ENCODE results near the gene ZMAT3. TPM values are rescaled to one million over a fixed set of nuclear protein-coding genes. Genes with fewer than 3 reads are reported as not detected.
"Not testable (repeated sequence)": the region's sequence is repeated elsewhere in the genome, so short reads cannot be mapped to it uniquely, and the experiment has no call there.

ZMAT3 gene
- polyA plus RNA-seq (2013, experiment 1 of 2): 74.4 TPM
- 72.6 TPM for polyA plus RNA-seq (2013, experiment 2 of 2)

GRCh38 chr3:179071323-179072099 is at the start of gene ZMAT3:
Gene ZMAT3, minus strand, starts transcription at chr3:179071809. Its CDS starts 4,057 bp downstream, at chr3:179067752.
- peak within 1 kb of the TSS in 1 of 2 experiments; percentile 99 for H3K23ac ChIP-seq (ENCODE audit: low read length in 2 of 2)
- H4K8ac ChIP-seq (ENCODE audit: low read length): peak within 1 kb of the TSS; percentile 96
- peak within 1 kb of the TSS; percentile 89 for H4K91ac ChIP-seq (ENCODE audit: low read length)
- peak; percentile 87 for DNase-seq
- peaks cover 5 to 23% of the 10 kb centered on the region in 2 experiments for H3K36me3 ChIP-seq (ENCODE audit: control insufficient read depth in 1 of 2, insufficient read depth in 2 of 2, low read depth in 1 of 2, low read length in 2 of 2)
- no peaks in the 10 kb centered on the region for H3K27me3 ChIP-seq (ENCODE audit: control insufficient read depth in 1 of 2, insufficient read depth in 1 of 2, low read length in 2 of 2)
- no peaks in the 10 kb centered on the region for H3K9me3 ChIP-seq (ENCODE audit: control insufficient read depth, low read length)
- peak within 1 kb of the TSS; percentile 46 to 96 for H2BK12ac ChIP-seq (ENCODE audit: low read length in 2 of 2)
- H2AFZ ChIP-seq (ENCODE audit: low read depth, low read length): peak within 1 kb of the TSS; percentile 54
- peak within 1 kb of the TSS; percentile 98 for H3K9ac ChIP-seq (ENCODE audit: low read length)
- H2BK120ac ChIP-seq (ENCODE audit: low read depth, low read length): peak within 1 kb of the TSS; percentile 42
- peaks cover 1% of the 10 kb centered on the region for H3K79me1 ChIP-seq (replicated peaks; ENCODE audit: low read length, poor library complexity, severe bottlenecking)
- under 1% methylated on average over 80 of the region's 80 CpGs for WGBS
- peak within 1 kb of the TSS; percentile 3 for H2AK5ac ChIP-seq (ENCODE audit: low read length, severe bottlenecking)
- H3K14ac ChIP-seq (ENCODE audit: low read length in 2 of 2): peak within 1 kb of the TSS in 1 of 2 experiments; percentile 99
- peak within 1 kb of the TSS; percentile 95 to 98 for H3K18ac ChIP-seq (ENCODE audit: low read depth in 1 of 2, low read length in 2 of 2)
- H3K4me2 ChIP-seq (ENCODE audit: low read length, poor library complexity, severe bottlenecking): peak within 1 kb of the TSS; percentile 90
- peak within 1 kb of the TSS; percentile 86 for H2BK5ac ChIP-seq (ENCODE audit: low read depth, low read length, poor library complexity, severe bottlenecking)
- peak within 1 kb of the TSS; percentile 94 to 99 for H3K4me3 ChIP-seq (ENCODE audit: insufficient read depth in 1 of 2, low read depth in 1 of 2, low read length in 2 of 2)
- peak within 1 kb of the TSS; percentile 92 for H3K27ac ChIP-seq (ENCODE audit: low read length, poor library complexity, severe bottlenecking)
- H3K4me1 ChIP-seq (ENCODE audit: control insufficient read depth, insufficient read depth, low read depth, low read length): peaks cover 12% of the 10 kb centered on the region
- H3K4ac ChIP-seq (ENCODE audit: low read depth in 1 of 2, low read length in 2 of 2): peak within 1 kb of the TSS; percentile 71 to 87
- H2BK15ac ChIP-seq (ENCODE audit: low read depth, poor library complexity, severe bottlenecking): peak within 1 kb of the TSS; percentile 67

DNA sequence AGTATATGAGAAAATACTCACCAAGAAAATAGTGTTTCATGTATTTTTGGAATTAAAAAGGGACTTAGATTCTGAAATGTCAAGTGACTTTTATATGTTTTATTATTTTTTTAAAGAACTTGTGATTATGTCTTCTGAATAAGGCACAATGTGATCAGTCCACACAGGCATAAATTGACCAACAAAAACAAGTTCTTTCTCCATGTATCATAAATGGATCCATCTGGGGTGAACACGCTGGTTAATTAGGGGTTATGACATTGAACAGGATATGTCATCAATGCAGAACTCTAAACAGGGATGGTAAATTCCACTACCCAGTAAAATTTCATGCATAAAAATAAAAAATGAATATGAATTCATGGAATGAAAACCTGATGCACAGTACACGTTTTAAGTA is 45.2 kb upstream of the ZMAT3 start:
- no peak overlapping the region for H3K23ac ChIP-seq (ENCODE audit: low read length in 2 of 2)
- H4K8ac ChIP-seq (ENCODE audit: low read length): no peak overlapping the region
- H3K36me3 ChIP-seq (ENCODE audit: control insufficient read depth in 1 of 2, insufficient read depth in 2 of 2, low read depth in 1 of 2, low read length in 2 of 2): no peaks in the 10 kb centered on the region
- H3K27me3 ChIP-seq (ENCODE audit: control insufficient read depth in 1 of 2, insufficient read depth in 1 of 2, low read length in 2 of 2): no peaks in the 10 kb centered on the region
- no peak overlapping the region for H2BK5ac ChIP-seq (ENCODE audit: low read depth, low read length, poor library complexity, severe bottlenecking)
- H2BK12ac ChIP-seq (ENCODE audit: low read length in 2 of 2): no peak overlapping the region
- WGBS: no CpG with 5 or more reads among the region's 2 CpGs
- no peak overlapping the region for H3K18ac ChIP-seq (ENCODE audit: low read depth in 1 of 2, low read length in 2 of 2)
- H3K4me1 ChIP-seq (ENCODE audit: control insufficient read depth, insufficient read depth, low read depth, low read length): no peaks in the 10 kb centered on the region
- no peak for DNase-seq
- no peak overlapping the region for H3K4me2 ChIP-seq (ENCODE audit: low read length, poor library complexity, severe bottlenecking)
- H2AFZ ChIP-seq (ENCODE audit: low read depth, low read length): no peak overlapping the region
- H2BK15ac ChIP-seq (ENCODE audit: low read depth, poor library complexity, severe bottlenecking): no peak overlapping the region
- no peak overlapping the region for H4K91ac ChIP-seq (ENCODE audit: low read length)
- no peak overlapping the region for H2AK5ac ChIP-seq (ENCODE audit: low read length, severe bottlenecking)
- no peak overlapping the region for H3K27ac ChIP-seq (ENCODE audit: low read length, poor library complexity, severe bottlenecking)
- H3K4ac ChIP-seq (ENCODE audit: low read depth in 1 of 2, low read length in 2 of 2): no peak overlapping the region
- H3K9me3 ChIP-seq (ENCODE audit: control insufficient read depth, low read length): no peaks in the 10 kb centered on the region
- no peak overlapping the region for H3K14ac ChIP-seq (ENCODE audit: low read length in 2 of 2)
- no peak overlapping the region for H2BK120ac ChIP-seq (ENCODE audit: low read depth, low read length)
- H3K79me1 ChIP-seq (replicated peaks; ENCODE audit: low read length, poor library complexity, severe bottlenecking): no peaks in the 10 kb centered on the region
- H3K4me3 ChIP-seq (ENCODE audit: insufficient read depth in 1 of 2, low read depth in 1 of 2, low read length in 2 of 2): no peak overlapping the region
- H3K9ac ChIP-seq (ENCODE audit: low read length): no peak overlapping the region

DNA sequence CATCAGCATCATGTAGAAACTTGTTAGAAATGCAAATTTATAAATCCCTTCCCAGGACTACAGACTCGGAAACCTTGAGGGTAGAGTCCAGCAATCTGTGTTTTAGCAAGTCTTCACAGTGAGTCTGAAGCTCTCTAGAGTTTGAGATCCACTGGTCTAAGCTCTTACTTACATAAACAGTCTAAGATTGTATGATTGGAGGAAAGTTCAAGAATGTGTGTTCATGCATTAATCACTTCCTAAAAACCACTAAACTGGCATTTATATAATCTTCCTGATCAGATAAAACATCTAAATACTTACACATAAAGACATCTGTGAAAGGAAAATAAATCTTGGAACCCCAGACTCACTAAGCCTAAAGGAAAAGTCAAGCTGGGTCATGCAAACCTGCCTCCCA is 43.8 kb upstream of the ZMAT3 start:
- H3K27ac ChIP-seq (ENCODE audit: low read length, poor library complexity, severe bottlenecking); H2BK12ac ChIP-seq (ENCODE audit: low read length in 2 of 2); H3K36me3 ChIP-seq (ENCODE audit: control insufficient read depth in 1 of 2, insufficient read depth in 2 of 2, low read depth in 1 of 2, low read length in 2 of 2); H3K4me2 ChIP-seq (ENCODE audit: low read length, poor library complexity, severe bottlenecking); H3K4me1 ChIP-seq (ENCODE audit: control insufficient read depth, insufficient read depth, low read depth, low read length); H4K8ac ChIP-seq (ENCODE audit: low read length); H3K23ac ChIP-seq (ENCODE audit: low read length in 2 of 2); H2AFZ ChIP-seq (ENCODE audit: low read depth, low read length); H3K9ac ChIP-seq (ENCODE audit: low read length); H3K14ac ChIP-seq (ENCODE audit: low read length in 2 of 2); H2BK5ac ChIP-seq (ENCODE audit: low read depth, low read length, poor library complexity, severe bottlenecking); H3K27me3 ChIP-seq (ENCODE audit: control insufficient read depth in 1 of 2, insufficient read depth in 1 of 2, low read length in 2 of 2); H3K79me1 ChIP-seq (replicated peaks; ENCODE audit: low read length, poor library complexity, severe bottlenecking); H2BK15ac ChIP-seq (ENCODE audit: low read depth, poor library complexity, severe bottlenecking); H3K9me3 ChIP-seq (ENCODE audit: control insufficient read depth, low read length); H2AK5ac ChIP-seq (ENCODE audit: low read length, severe bottlenecking); H2BK120ac ChIP-seq (ENCODE audit: low read depth, low read length); H3K4ac ChIP-seq (ENCODE audit: low read depth in 1 of 2, low read length in 2 of 2); H4K91ac ChIP-seq (ENCODE audit: low read length); H3K4me3 ChIP-seq (ENCODE audit: insufficient read depth in 1 of 2, low read depth in 1 of 2, low read length in 2 of 2): not testable (repeated sequence)
- peak overlapping the region in 1 of 2 experiments; percentile 82 for H3K18ac ChIP-seq (ENCODE audit: low read depth in 1 of 2, low read length in 2 of 2)
- peak; percentile 72 for DNase-seq
- 33% methylated on average over 1 of the region's 1 CpG for WGBS

- H4K91ac ChIP-seq (ENCODE audit: low read length): no peak overlapping the region
- peak; percentile 40 for DNase-seq
- H3K18ac ChIP-seq (ENCODE audit: low read depth in 1 of 2, low read length in 2 of 2): no peak overlapping the region
- H3K4me2 ChIP-seq (ENCODE audit: low read length, poor library complexity, severe bottlenecking): no peak overlapping the region
- no peaks in the 10 kb centered on the region for H3K27me3 ChIP-seq (ENCODE audit: control insufficient read depth in 1 of 2, insufficient read depth in 1 of 2, low read length in 2 of 2)
- no peak overlapping the region for H3K4me3 ChIP-seq (ENCODE audit: insufficient read depth in 1 of 2, low read depth in 1 of 2, low read length in 2 of 2)
- no peaks in the 10 kb centered on the region for H3K4me1 ChIP-seq (ENCODE audit: control insufficient read depth, insufficient read depth, low read depth, low read length)
- WGBS: 40% methylated on average over 1 of the region's 2 CpGs
- H2AFZ ChIP-seq (ENCODE audit: low read depth, low read length): no peak overlapping the region
- no peak overlapping the region for H3K9ac ChIP-seq (ENCODE audit: low read length)
- H3K9me3 ChIP-seq (ENCODE audit: control insufficient read depth, low read length): no peaks in the 10 kb centered on the region
- no peak overlapping the region for H2BK15ac ChIP-seq (ENCODE audit: low read depth, poor library complexity, severe bottlenecking)
- no peak overlapping the region for H3K27ac ChIP-seq (ENCODE audit: low read length, poor library complexity, severe bottlenecking)
- no peak overlapping the region for H3K4ac ChIP-seq (ENCODE audit: low read depth in 1 of 2, low read length in 2 of 2)
- H2BK12ac ChIP-seq (ENCODE audit: low read length in 2 of 2): no peak overlapping the region
- H3K14ac ChIP-seq (ENCODE audit: low read length in 2 of 2): no peak overlapping the region
- H2BK5ac ChIP-seq (ENCODE audit: low read depth, low read length, poor library complexity, severe bottlenecking): no peak overlapping the region
- no peak overlapping the region for H4K8ac ChIP-seq (ENCODE audit: low read length)
- H3K23ac ChIP-seq (ENCODE audit: low read length in 2 of 2): no peak overlapping the region
- H3K36me3 ChIP-seq (ENCODE audit: control insufficient read depth in 1 of 2, insufficient read depth in 2 of 2, low read depth in 1 of 2, low read length in 2 of 2): no peaks in the 10 kb centered on the region
- H2BK120ac ChIP-seq (ENCODE audit: low read depth, low read length): no peak overlapping the region
- no peaks in the 10 kb centered on the region for H3K79me1 ChIP-seq (replicated peaks; ENCODE audit: low read length, poor library complexity, severe bottlenecking)
- no peak overlapping the region for H2AK5ac ChIP-seq (ENCODE audit: low read length, severe bottlenecking)
Observed at GRCh38 chr3:179113903-179114302, 42.3 kb upstream of the ZMAT3 start.

All from mesenchymal stem cell (in vitro differentiated cells and primary cell).